GM20000 (cell line): ENCODE results near the gene DAZAP2.

Experiments used
- DNase-seq: peaks from one replicate; pipeline ENCODE4 v3.0.0; 2012; ENCODE audit warnings: low spot score
- TF ChIP-seq, protein P1 (sequence below): IDR thresholded peaks from 2 replicates; pipeline ENCODE4 v1.5.1; 2012; ENCODE audit warnings: mild to moderate bottlenecking, control low read depth; ENCODE audit errors: extremely low read depth, missing control alignments

Gene DAZAP2

DNA sequence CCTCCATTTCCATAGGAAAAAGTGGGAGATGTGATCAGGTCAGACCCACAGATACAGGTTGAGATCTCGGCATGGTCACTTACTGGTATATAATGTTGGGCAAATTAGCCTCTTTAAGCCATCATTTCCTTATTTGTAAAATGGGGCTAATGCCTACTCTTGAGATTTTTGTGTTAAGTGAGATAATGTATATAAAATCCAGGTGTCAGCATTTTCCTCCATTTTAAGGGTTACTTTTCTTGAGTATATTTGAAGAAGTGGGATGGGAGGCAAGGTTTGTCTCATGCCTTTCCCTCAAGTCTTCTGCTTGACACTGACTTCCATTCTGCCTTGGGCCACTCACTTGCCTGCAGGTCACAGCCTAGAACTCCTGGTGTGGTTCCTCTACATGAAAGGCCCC, 10.7 kb upstream of the DAZAP2 start:
- TF ChIP-seq, protein P1, sequence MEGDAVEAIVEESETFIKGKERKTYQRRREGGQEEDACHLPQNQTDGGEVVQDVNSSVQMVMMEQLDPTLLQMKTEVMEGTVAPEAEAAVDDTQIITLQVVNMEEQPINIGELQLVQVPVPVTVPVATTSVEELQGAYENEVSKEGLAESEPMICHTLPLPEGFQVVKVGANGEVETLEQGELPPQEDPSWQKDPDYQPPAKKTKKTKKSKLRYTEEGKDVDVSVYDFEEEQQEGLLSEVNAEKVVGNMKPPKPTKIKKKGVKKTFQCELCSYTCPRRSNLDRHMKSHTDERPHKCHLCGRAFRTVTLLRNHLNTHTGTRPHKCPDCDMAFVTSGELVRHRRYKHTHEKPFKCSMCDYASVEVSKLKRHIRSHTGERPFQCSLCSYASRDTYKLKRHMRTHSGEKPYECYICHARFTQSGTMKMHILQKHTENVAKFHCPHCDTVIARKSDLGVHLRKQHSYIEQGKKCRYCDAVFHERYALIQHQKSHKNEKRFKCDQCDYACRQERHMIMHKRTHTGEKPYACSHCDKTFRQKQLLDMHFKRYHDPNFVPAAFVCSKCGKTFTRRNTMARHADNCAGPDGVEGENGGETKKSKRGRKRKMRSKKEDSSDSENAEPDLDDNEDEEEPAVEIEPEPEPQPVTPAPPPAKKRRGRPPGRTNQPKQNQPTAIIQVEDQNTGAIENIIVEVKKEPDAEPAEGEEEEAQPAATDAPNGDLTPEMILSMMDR, result no peak
- DNase-seq, result no peak

DNA sequence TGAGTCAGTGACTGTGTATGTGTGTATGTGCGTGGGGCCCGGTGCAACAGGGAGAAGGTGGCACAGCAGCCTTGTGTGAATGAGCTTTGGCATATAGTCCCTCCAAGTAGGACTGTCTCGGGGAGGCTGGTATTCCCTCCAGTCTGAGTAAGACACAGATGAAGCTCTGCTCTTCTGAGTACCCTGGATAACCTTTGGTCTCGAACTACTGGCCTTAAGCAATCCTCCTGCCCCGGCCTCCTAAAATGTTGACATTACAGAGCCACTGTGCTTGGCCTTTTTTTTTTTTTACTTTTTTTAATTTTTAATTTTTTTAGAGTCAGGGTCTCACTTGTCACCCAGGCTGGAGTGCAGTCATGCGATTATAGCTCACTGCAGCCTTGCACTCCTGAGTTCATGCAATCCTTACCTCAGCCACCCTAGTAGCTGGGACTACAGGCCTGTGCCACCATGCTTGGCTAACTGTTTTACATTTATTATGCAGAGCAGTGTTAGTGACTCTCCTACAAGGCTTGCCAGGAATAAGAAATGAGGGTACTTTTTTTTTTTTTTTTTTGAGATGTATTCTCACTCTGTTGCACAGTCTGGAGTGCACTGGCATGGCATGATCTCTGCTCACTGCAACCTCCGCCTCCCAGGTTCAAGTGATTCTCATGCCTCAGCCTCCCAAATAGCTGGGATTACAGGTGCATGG, 9.4 kb upstream of the DAZAP2 start:
- TF ChIP-seq, protein P1, result no peak
- no peak for DNase-seq

DNA sequence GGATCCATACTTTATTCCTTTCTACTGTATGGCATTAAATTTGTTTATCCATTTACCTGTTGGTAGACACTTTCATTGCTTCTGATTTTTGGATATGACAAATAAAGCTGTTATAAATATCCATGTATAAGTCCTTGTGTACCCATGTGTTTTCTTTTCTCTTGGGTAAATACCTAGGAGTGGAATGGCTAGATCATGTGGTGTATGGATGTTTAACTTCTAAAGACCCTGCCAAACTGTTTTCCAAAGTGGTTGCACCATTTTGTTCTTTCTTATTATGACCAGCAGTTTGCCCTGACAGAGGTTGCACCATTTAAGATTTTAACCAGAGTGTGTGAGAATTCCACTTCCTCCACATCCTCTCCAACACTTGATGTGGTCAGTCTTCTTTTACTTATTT, 6.0 kb upstream of the DAZAP2 start:
- DNase-seq, result no peak
- TF ChIP-seq, protein P1, result no peak

DNA sequence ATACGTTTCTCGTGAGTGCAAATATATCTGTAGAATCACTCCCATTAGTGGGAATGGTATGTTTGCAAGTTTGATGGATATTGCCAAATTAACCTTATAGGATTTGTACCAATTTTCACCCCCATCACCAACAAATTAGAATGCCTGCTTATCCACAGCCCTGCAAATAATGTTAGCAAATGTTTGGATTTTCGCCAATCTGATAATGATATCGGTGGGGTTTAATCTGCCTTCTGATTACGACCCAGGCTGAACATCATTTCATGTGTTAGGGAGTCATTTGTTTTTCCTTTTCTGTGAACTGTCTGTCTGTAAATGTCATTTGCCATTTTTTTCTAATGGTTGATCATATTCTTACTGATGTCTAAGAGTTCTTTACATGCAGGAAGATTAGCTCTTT, 4.1 kb upstream of the DAZAP2 start:
- TF ChIP-seq, protein P1, result no peak
- DNase-seq, result no peak

DNA sequence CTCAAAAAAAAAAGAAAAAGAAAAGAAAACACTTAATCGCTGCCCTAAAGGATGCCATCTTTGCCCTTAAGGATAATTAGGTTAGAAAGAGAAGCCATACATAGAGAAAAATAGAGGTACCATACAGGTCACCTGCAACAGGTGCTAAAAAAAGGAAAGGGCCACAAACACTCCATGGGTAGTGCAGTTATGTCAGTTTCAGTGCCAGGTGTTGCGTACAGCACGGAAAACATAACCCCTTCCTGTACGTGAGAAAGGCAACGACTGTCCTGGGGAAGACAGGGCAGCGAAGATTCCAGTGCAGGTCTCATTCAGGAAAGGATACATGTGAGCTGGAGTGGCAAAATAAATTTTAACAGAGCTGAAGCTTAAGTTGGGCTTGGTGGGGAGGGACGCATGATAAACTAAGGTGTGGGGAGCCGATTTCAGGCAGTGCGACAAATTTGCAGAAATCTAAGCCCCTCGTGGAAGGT, 553 bp upstream of the DAZAP2 start:
- peak; percentile 25 for DNase-seq
- TF ChIP-seq, protein P1, result no peak

DNA sequence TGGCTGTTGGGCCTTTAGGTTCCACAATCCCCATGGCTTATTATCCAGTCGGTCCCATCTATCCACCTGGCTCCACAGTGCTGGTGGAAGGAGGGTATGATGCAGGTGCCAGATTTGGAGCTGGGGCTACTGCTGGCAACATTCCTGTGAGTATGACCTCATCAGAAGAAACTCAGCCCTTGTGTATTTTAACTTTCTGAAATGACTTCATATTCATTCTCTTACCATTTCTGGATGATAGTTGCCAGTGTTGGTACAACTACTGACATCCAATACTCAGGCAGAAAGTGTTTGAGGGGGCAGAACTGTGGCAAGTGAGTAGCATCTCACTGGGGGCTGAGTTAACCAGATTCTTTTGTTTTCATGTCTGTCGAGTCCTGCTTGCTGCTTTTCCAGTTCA, 2.3 kb downstream of the DAZAP2 start:
- DNase-seq, result no peak
- TF ChIP-seq, protein P1, result no peak

DNA sequence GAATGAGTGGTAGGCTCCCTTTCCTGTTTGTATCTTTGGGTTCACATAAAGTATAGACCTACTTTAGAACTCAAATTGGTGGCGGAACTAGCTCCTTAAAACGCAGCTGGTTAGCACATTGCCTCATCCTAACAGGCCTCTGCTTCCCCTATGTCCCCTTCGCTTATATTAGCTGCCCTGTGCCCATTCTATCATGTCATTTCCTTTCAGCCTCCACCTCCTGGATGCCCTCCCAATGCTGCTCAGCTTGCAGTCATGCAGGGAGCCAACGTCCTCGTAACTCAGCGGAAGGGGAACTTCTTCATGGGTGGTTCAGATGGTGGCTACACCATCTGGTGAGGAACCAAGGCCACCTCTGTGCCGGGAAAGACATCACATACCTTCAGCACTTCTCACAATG, 3.5 kb downstream of the DAZAP2 start:
- no peak for DNase-seq
- TF ChIP-seq, protein P1, result no peak
